Neural progenitor cell (in vitro differentiated cells): Measurements from ENCODE around the gene COL26A1. TPM values are rescaled to one million over a fixed set of nuclear protein-coding genes. Genes with fewer than 3 reads are reported as not detected.

Experiments used
- DNase-seq: peaks from one replicate; pipeline ENCODE4 v3.0.0-alpha.2; 2016; ENCODE audit warnings: low spot score
- H2AFZ ChIP-seq: fragments of 200-600 bp; sonication (generic); replicated peaks from 2 replicates; pipeline ENCODE4 v1.6.1; 2016; ENCODE audit warnings: antibody characterized with exemption
- H3F3A ChIP-seq: fragments of 200-600 bp; sonication (generic); 2 replicates; pipeline ENCODE4 v1.6.1; 2016; ENCODE audit warnings: antibody characterized with exemption, low read depth
- H3K27ac ChIP-seq: fragments of 200-600 bp; sonication (generic); 2 replicates; pipeline ENCODE4 v1.5.1; 2016; ENCODE audit warnings: mild to moderate bottlenecking
- H3K27me3 ChIP-seq: fragments of 200-600 bp; sonication (generic); 2 replicates; pipeline ENCODE4 v1.6.1; 2016; ENCODE audit warnings: mild to moderate bottlenecking, moderate library complexity
- H3K36me3 ChIP-seq: fragments of 200-600 bp; sonication (generic); 2 replicates; pipeline ENCODE4 v1.5.1; 2016
- H3K4me1 ChIP-seq: fragments of 200-600 bp; sonication (generic); 2 replicates; pipeline ENCODE4 v1.6.1; 2016; ENCODE audit warnings: mixed run types
- H3K4me2 ChIP-seq: fragments of 200-600 bp; sonication (generic); 2 replicates; pipeline ENCODE4 v1.6.1; 2016
- H3K4me3 ChIP-seq: fragments of 200-600 bp; sonication (generic); 2 replicates; pipeline ENCODE4 v1.5.1; 2016
- H3K79me2 ChIP-seq: fragments of 200-600 bp; sonication (generic); 2 replicates; pipeline ENCODE4 v1.6.1; 2016; ENCODE audit warnings: low read depth
- H3K9ac ChIP-seq: fragments of 200-600 bp; sonication (generic); 2 replicates; pipeline ENCODE4 v1.6.1; 2016
- H3K9me3 ChIP-seq: fragments of 200-600 bp; sonication (generic); 2 replicates; pipeline ENCODE4 v1.5.1; 2016; ENCODE audit warnings: low read depth
- H4K20me1 ChIP-seq: fragments of 200-600 bp; sonication (generic); 2 replicates; pipeline ENCODE4 v1.6.1; 2016; ENCODE audit warnings: low read depth
- H3K27ac Mint-ChIP-seq: 3 replicates; pipeline ENCODE4 v1.8.0; 2021; ENCODE audit warnings: mixed read lengths
- H3K27me3 Mint-ChIP-seq: 2 replicates; pipeline ENCODE4 v1.8.0; 2022; ENCODE audit warnings: low read depth, mild to moderate bottlenecking, inconsistent platforms, moderate library complexity, mixed read lengths; ENCODE audit not compliant: insufficient read depth
- H3K36me3 Mint-ChIP-seq: 3 replicates; pipeline ENCODE4 v1.8.0; 2021; ENCODE audit warnings: mixed read lengths
- H3K4me1 Mint-ChIP-seq: 3 replicates; pipeline ENCODE4 v1.8.0; 2021; ENCODE audit warnings: mixed read lengths
- H3K4me3 Mint-ChIP-seq: 3 replicates; pipeline ENCODE4 v1.8.0; 2021; ENCODE audit warnings: mild to moderate bottlenecking, moderate library complexity, mixed read lengths
- H3K9me3 Mint-ChIP-seq: 3 replicates; pipeline ENCODE4 v1.8.0; 2020; ENCODE audit warnings: mixed read lengths
- EZH2 ChIP-seq: fragments of 200-600 bp; sonication (generic); IDR thresholded peaks from 2 replicates; pipeline ENCODE4 v1.6.1; 2017; ENCODE audit warnings: antibody characterized with exemption, mild to moderate bottlenecking, moderate library complexity
- EZH2phosphoT487 ChIP-seq: fragments of 200-600 bp; sonication (generic); IDR thresholded peaks from 2 replicates; pipeline ENCODE4 v1.6.1; 2017; ENCODE audit warnings: antibody characterized with exemption
- total RNA-seq: library from RNA; depleted of rRNA; stranded (reverse); fragments of >200 nt; gene quantifications from 2 replicates; pipeline ENCODE4 v1.2.3, GENCODE V29; 2015; ENCODE audit warnings: low replicate concordance
- TF ChIP-seq, protein P1 (sequence below): fragments of 200-600 bp; sonication (generic); IDR thresholded peaks from 2 replicates; pipeline ENCODE4 v1.5.1; 2017; ENCODE audit warnings: antibody characterized with exemption, mild to moderate bottlenecking

Gene COL26A1
- total RNA-seq, 1 donor from 2014 or later = 26.7 TPM

DNA sequence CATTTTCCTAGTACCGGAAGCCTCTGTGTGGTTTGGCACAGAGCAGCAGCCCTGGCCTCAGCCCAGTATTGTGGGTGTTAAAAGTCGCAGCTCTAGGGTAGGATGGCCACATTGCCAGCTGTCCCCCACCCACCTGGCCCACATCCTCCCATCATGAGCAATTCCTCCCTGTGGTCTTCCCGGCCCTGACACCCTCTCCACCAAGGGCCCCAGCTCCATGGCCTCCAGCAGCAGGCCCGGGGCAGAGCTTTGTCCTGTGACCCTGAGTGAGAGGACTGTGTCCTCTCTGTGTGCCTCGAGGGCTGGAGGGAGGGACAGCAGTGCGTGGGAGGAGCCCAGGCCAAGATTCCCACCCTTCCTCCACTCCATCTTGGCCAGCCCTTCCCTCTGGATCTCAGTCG lies 172.7 kb downstream of the COL26A1 start:
- DNase-seq = no peak
- Histone ChIP-seq H3K4me1 (no peaks in the 10 kb centered on the region), H3K4me3 (no peak overlapping the region), H3K27ac (no peak overlapping the region), H3F3A (no peaks in the 10 kb centered on the region), H2AFZ (no peak overlapping the region), H3K9ac (no peak overlapping the region), H4K20me1 (peaks cover 10% of the 10 kb centered on the region), H3K27me3 (no peaks in the 10 kb centered on the region), H3K79me2 (no peaks in the 10 kb centered on the region), H3K36me3 (no peaks in the 10 kb centered on the region), H3K4me2 (no peak overlapping the region), H3K9me3 (no peaks in the 10 kb centered on the region)
- Mint-ChIP-seq H3K4me3 (no peak overlapping the region), H3K27me3 (peaks cover 11% of the 10 kb centered on the region), H3K27ac (no peak overlapping the region), H3K4me1 (peaks cover 8% of the 10 kb centered on the region), H3K9me3 (no peaks in the 10 kb centered on the region), H3K36me3 (no peaks in the 10 kb centered on the region)
- TF ChIP-seq, protein P1, sequence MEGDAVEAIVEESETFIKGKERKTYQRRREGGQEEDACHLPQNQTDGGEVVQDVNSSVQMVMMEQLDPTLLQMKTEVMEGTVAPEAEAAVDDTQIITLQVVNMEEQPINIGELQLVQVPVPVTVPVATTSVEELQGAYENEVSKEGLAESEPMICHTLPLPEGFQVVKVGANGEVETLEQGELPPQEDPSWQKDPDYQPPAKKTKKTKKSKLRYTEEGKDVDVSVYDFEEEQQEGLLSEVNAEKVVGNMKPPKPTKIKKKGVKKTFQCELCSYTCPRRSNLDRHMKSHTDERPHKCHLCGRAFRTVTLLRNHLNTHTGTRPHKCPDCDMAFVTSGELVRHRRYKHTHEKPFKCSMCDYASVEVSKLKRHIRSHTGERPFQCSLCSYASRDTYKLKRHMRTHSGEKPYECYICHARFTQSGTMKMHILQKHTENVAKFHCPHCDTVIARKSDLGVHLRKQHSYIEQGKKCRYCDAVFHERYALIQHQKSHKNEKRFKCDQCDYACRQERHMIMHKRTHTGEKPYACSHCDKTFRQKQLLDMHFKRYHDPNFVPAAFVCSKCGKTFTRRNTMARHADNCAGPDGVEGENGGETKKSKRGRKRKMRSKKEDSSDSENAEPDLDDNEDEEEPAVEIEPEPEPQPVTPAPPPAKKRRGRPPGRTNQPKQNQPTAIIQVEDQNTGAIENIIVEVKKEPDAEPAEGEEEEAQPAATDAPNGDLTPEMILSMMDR = no peak
- TF ChIP-seq EZH2 = no peak
- TF ChIP-seq EZH2phosphoT487 = no peak

DNA sequence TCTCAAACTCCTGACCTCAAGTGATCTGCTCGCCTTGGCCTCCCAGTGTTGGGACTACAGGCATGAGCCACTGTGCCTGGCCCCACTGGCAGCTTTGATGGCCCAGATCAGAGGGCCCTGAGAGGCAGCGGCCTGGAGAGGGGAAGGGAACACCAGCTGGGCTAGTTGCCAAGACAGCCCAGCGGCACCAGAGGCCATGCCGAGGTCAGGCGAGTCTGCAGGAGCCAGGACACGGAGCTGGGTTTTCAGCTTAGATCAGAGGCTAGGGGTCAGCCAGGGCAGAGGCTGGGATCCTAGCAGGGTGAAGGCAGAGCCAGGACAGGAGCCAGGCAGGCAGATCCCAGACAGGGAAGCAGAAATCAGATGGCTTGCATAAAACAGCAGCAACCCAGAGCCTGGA lies 173.6 kb downstream of the COL26A1 start:
- Mint-ChIP-seq H3K4me3 (no peak overlapping the region), H3K9me3 (no peaks in the 10 kb centered on the region), H3K36me3 (no peaks in the 10 kb centered on the region), H3K27ac (no peak overlapping the region), H3K27me3 (peaks cover 9% of the 10 kb centered on the region), H3K4me1 (peaks cover 8% of the 10 kb centered on the region)
- H3K27me3 ChIP-seq = no peaks in the 10 kb centered on the region
- H3K4me1 ChIP-seq = no peaks in the 10 kb centered on the region
- H3K4me2 ChIP-seq = no peak overlapping the region
- no peaks in the 10 kb centered on the region for H3K36me3 ChIP-seq
- no peak overlapping the region for H3K27ac ChIP-seq
- no peaks in the 10 kb centered on the region for H3K79me2 ChIP-seq
- H3K4me3 ChIP-seq = no peak overlapping the region
- H2AFZ ChIP-seq = no peak overlapping the region
- H3K9ac ChIP-seq = no peak overlapping the region
- DNase-seq = no peak
- no peaks in the 10 kb centered on the region for H3F3A ChIP-seq
- H3K9me3 ChIP-seq = no peaks in the 10 kb centered on the region
- no peak for TF ChIP-seq EZH2
- no peak for TF ChIP-seq EZH2phosphoT487
- TF ChIP-seq, protein P1 = no peak
- H4K20me1 ChIP-seq = peaks cover 10% of the 10 kb centered on the region

GRCh38 chr7:101536668-101537067 lies 174.0 kb downstream of the COL26A1 start:
- Histone ChIP-seq H3K27ac (no peak overlapping the region), H3K9ac (no peak overlapping the region), H3F3A (no peaks in the 10 kb centered on the region), H3K79me2 (no peaks in the 10 kb centered on the region), H3K4me1 (no peaks in the 10 kb centered on the region), H3K36me3 (no peaks in the 10 kb centered on the region), H3K4me2 (no peak overlapping the region), H3K4me3 (no peak overlapping the region), H2AFZ (no peak overlapping the region), H3K27me3 (no peaks in the 10 kb centered on the region), H4K20me1 (peaks cover 10% of the 10 kb centered on the region), H3K9me3 (no peaks in the 10 kb centered on the region)
- H3K4me3 Mint-ChIP-seq = no peak overlapping the region
- no peak overlapping the region for H3K27ac Mint-ChIP-seq
- TF ChIP-seq EZH2 = no peak
- TF ChIP-seq, protein P1 = no peak
- no peak for TF ChIP-seq EZH2phosphoT487
- H3K27me3 Mint-ChIP-seq = peaks cover 9% of the 10 kb centered on the region
- peaks cover 8% of the 10 kb centered on the region for H3K4me1 Mint-ChIP-seq
- no peak for DNase-seq
- H3K36me3 Mint-ChIP-seq = no peaks in the 10 kb centered on the region
- no peaks in the 10 kb centered on the region for H3K9me3 Mint-ChIP-seq
